HEK293T (cell line): ENCODE results near the gene CD47.

Experiments used
- ARNT ChIP-seq: fragments of 450-650 bp; IDR thresholded peaks from 2 replicates; pipeline ENCODE4 v1.6.1; 2017; ENCODE audit warnings: mild to moderate bottlenecking
- BHLHE40 ChIP-seq: fragments of 450-650 bp; IDR thresholded peaks from 2 replicates; pipeline ENCODE4 v1.6.1; 2016; ENCODE audit warnings: mild to moderate bottlenecking, moderate library complexity, borderline replicate concordance
- FOXA1 ChIP-seq: fragments of 450-650 bp; IDR thresholded peaks from 2 replicates; pipeline ENCODE4 v1.6.1; 2016; ENCODE audit warnings: mild to moderate bottlenecking
- FOXK2 ChIP-seq: fragments of 450-650 bp; IDR thresholded peaks from 2 replicates; pipeline ENCODE4 v1.6.1; 2016; ENCODE audit warnings: mild to moderate bottlenecking
- HDGF ChIP-seq: fragments of 450-650 bp; IDR thresholded peaks from 2 replicates; pipeline ENCODE4 v1.6.1; 2017; ENCODE audit warnings: antibody characterized with exemption, borderline replicate concordance
- NFRKB ChIP-seq: fragments of 450-650 bp; IDR thresholded peaks from 2 replicates; pipeline ENCODE4 v1.6.1; 2016; ENCODE audit warnings: mild to moderate bottlenecking, moderate library complexity
- SP1 ChIP-seq: fragments of 450-650 bp; IDR thresholded peaks from 2 replicates; pipeline ENCODE4 v1.6.1; 2017
- SUZ12 ChIP-seq: fragments of 450-650 bp; IDR thresholded peaks from 2 replicates; pipeline ENCODE4 v1.6.1; 2016; ENCODE audit warnings: mild to moderate bottlenecking
- TARDBP ChIP-seq: fragments of 450-650 bp; IDR thresholded peaks from 2 replicates; pipeline ENCODE4 v1.6.1; 2016
- ZNF384 ChIP-seq: fragments of 450-650 bp; IDR thresholded peaks from 2 replicates; pipeline ENCODE4 v1.6.1; 2016

DNA sequence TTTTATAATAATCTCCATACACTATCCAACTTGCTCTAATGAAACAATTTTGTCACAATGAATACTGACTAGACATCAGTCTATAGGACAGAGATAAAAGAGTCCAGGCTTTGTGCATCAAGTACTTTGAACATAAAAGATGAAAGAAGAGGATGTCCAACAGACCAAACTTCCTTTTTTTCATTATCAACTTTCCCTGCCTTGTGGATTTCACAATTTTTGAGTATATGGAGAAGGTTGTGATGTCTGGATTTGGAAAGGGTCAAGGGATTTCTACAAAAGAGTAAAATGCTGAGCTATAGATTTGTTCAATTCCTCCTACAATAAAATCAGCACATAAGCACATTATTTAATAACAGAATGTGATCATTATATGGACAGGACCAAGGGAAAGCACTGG lies 25.7 kb downstream of the CD47 start:
- no peak for TF ChIP-seq SP1
- TF ChIP-seq TARDBP = no peak
- no peak for TF ChIP-seq ARNT
- TF ChIP-seq FOXA1 = no peak
- TF ChIP-seq NFRKB = no peak
- TF ChIP-seq SUZ12 = no peak
- no peak for TF ChIP-seq HDGF
- TF ChIP-seq ZNF384 = no peak
- no peak for TF ChIP-seq BHLHE40
- TF ChIP-seq FOXK2 = no peak
